Measurements from ENCODE around the gene TRPM6.
"Not testable (repeated sequence)": the region's sequence is repeated elsewhere in the genome, so short reads cannot be mapped to it uniquely, and the experiment has no call there.

TRPM6 gene

DNA sequence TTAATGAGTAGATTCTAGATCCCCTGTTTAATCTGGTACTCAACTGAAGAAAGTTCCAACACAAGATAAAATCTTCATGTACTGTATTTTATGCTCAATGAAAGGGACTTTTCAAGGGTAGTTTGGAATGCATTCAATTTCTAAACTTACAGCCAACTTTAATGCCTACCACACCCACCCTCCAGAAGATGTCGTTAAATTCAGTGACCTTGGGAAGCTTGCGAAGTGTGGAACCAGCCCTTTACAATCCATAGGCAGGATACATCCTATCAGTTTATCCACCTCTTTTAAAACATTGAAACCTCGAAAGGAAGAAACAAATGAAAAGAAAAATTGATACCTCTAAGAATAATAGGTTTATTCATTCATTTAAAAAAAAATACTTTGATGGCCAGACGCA is 20.2 kb downstream of the TRPM6 start:
- no peak overlapping the region for H2AFZ ChIP-seq
- H3K27ac ChIP-seq, result no peak overlapping the region
- peaks cover 2% of the 10 kb centered on the region for H3K4me1 ChIP-seq
- no peak overlapping the region for H3K9ac ChIP-seq
- H3K36me3 ChIP-seq (ENCODE audit: control insufficient read depth, insufficient read depth, low read length), result no peaks in the 10 kb centered on the region
- no peaks in the 10 kb centered on the region for H3K27me3 ChIP-seq (ENCODE audit: control insufficient read depth, insufficient read depth, low read length)
- H3K4me2 ChIP-seq (ENCODE audit: low read length), result no peak overlapping the region
- TF ChIP-seq, protein P1, sequence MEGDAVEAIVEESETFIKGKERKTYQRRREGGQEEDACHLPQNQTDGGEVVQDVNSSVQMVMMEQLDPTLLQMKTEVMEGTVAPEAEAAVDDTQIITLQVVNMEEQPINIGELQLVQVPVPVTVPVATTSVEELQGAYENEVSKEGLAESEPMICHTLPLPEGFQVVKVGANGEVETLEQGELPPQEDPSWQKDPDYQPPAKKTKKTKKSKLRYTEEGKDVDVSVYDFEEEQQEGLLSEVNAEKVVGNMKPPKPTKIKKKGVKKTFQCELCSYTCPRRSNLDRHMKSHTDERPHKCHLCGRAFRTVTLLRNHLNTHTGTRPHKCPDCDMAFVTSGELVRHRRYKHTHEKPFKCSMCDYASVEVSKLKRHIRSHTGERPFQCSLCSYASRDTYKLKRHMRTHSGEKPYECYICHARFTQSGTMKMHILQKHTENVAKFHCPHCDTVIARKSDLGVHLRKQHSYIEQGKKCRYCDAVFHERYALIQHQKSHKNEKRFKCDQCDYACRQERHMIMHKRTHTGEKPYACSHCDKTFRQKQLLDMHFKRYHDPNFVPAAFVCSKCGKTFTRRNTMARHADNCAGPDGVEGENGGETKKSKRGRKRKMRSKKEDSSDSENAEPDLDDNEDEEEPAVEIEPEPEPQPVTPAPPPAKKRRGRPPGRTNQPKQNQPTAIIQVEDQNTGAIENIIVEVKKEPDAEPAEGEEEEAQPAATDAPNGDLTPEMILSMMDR (IDR thresholded peaks at IDR 0.05), result no peak
- no peak overlapping the region for H3K4me3 ChIP-seq (ENCODE audit: low read depth, low read length)
- no peaks in the 10 kb centered on the region for H3K79me2 ChIP-seq
- no peaks in the 10 kb centered on the region for H3K9me3 ChIP-seq (ENCODE audit: control insufficient read depth, low read length)

DNA sequence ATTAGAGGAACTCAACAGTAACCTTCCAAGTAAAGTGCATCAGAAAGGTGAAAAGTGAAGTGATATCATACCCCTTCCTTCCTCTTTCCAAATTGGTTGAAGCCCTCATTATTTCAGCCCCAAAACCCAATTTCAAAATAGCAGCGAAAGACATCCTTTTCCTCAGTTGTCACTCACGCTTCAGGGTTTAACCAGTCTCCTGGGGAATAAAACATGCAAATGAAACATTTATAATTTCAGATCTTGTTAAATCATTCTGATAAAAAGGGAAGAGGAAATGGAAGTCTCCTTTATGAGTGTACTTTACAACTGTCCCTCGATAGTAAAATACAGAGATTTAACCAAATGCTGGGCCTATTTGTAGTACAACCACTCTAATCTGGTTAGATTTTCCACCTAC is 22.5 kb downstream of the TRPM6 start:
- Histone ChIP-seq H3K4me1 (peaks cover 2% of the 10 kb centered on the region), H3K9me3 (ENCODE audit: control insufficient read depth, low read length) (no peaks in the 10 kb centered on the region), H3K9ac (no peak overlapping the region), H3K27me3 (ENCODE audit: control insufficient read depth, insufficient read depth, low read length) (no peaks in the 10 kb centered on the region), H3K4me3 (ENCODE audit: low read depth, low read length) (no peak overlapping the region), H3K36me3 (ENCODE audit: control insufficient read depth, insufficient read depth, low read length) (no peaks in the 10 kb centered on the region), H3K79me2 (no peaks in the 10 kb centered on the region), H3K27ac (no peak overlapping the region), H3K4me2 (ENCODE audit: low read length) (no peak overlapping the region), H2AFZ (no peak overlapping the region)
- TF ChIP-seq, protein P1 (IDR thresholded peaks at IDR 0.05), result no peak

DNA sequence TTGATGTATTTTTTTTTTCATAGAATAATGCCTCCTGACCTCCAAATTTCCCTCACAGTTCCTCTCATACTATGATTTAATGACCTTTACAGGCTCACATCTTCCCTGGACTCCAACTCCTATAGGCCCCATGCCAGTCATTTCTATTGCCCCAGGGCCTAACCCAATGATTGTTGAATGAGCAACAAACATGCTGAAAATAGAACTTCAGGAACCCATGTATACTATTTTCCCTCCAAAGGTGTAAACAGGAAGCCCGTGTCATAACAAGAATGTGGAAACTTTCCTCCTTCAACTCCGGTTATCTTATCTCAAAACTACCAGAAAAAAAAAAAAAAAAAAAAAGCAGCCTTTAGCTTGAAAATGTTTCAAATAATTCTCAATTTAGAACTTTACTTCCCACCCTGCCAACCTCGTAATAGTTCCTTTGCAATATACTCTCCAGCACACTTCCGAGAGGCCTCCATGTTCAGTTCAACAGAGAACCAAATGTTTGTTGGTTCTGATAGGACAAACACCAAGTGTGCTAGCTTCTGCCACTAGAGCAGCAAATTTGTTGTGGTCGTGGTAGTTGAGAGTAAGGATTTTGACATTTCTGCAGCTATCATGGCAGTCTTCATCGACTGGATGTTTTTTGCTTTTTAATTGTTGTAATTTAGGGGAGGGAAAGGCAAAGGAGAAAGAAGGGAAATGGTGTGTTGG is 25.8 kb downstream of the TRPM6 start:
- H3K4me2 ChIP-seq (ENCODE audit: low read length), result no peak overlapping the region
- H3K4me3 ChIP-seq (ENCODE audit: low read depth, low read length), result no peak overlapping the region
- H3K9me3 ChIP-seq (ENCODE audit: control insufficient read depth, low read length), result no peaks in the 10 kb centered on the region
- TF ChIP-seq, protein P1 (IDR thresholded peaks at IDR 0.05), result no peak
- H3K36me3 ChIP-seq (ENCODE audit: control insufficient read depth, insufficient read depth, low read length), result no peaks in the 10 kb centered on the region
- no peaks in the 10 kb centered on the region for H3K27me3 ChIP-seq (ENCODE audit: control insufficient read depth, insufficient read depth, low read length)
- no peaks in the 10 kb centered on the region for H3K79me2 ChIP-seq
- H2AFZ ChIP-seq, result peak overlapping the region; percentile 33
- no peak overlapping the region for H3K9ac ChIP-seq
- H3K27ac ChIP-seq, result peak overlapping the region; percentile 4
- peaks cover 2% of the 10 kb centered on the region for H3K4me1 ChIP-seq

DNA sequence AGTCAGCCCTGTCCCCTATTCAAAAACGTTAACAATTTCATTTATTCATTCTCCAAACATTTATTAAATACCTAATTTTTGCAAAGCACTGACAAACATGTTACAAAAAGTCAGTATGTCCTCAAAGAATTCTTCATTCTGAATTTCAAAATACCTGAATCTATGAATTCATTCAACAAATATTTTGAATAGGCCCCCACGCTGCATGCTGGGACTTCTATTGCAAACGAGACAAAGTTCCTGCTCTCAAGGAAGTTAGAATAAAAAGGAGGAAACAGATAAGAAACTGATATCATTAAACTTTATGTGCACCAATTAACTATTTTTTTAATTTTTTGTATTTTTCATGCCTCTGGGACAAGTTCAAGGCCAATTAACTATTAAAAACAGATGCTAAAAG is 26.6 kb downstream of the TRPM6 start:
- Histone ChIP-seq H3K4me1 (peaks cover 2% of the 10 kb centered on the region), H3K79me2 (no peaks in the 10 kb centered on the region), H3K27ac (no peak overlapping the region), H3K27me3 (ENCODE audit: control insufficient read depth, insufficient read depth, low read length) (no peaks in the 10 kb centered on the region), H3K9ac (no peak overlapping the region), H3K4me2 (ENCODE audit: low read length) (no peak overlapping the region), H2AFZ (no peak overlapping the region), H3K36me3 (ENCODE audit: control insufficient read depth, insufficient read depth, low read length) (no peaks in the 10 kb centered on the region), H3K9me3 (ENCODE audit: control insufficient read depth, low read length) (no peaks in the 10 kb centered on the region), H3K4me3 (ENCODE audit: low read depth, low read length) (no peak overlapping the region)
- TF ChIP-seq, protein P1 (IDR thresholded peaks at IDR 0.05), result no peak

DNA sequence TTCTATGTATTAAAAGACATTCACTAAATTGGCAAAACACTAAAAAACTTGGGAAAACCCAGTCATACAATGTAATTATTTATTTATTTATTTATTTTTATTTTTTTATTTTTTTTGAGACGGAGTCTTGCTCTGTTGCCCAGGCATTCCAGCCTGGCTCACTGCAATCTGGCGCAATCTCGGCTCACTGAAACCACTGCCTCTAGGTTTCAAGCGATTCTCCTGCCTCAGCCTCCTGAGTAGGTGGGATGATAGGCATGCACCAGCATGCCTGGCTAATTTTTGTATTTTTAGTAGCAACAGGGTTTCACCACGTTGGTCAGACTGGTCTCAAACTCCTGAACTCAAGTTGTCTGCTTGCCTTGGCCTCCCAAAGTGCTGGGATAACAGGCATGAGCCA is 27.5 kb downstream of the TRPM6 start:
- not testable (repeated sequence) for H3K27me3 ChIP-seq (ENCODE audit: control insufficient read depth, insufficient read depth, low read length); H3K36me3 ChIP-seq (ENCODE audit: control insufficient read depth, insufficient read depth, low read length); H3K4me3 ChIP-seq (ENCODE audit: low read depth, low read length); H3K9ac ChIP-seq; H3K4me1 ChIP-seq; H3K4me2 ChIP-seq (ENCODE audit: low read length); H2AFZ ChIP-seq; H3K9me3 ChIP-seq (ENCODE audit: control insufficient read depth, low read length); H3K27ac ChIP-seq; H3K79me2 ChIP-seq
